Measurements from ENCODE around the gene KCNQ1. TPM values are rescaled to one million over a fixed set of nuclear protein-coding genes. Genes with fewer than 3 reads are reported as not detected.
"Not testable (repeated sequence)": the region's sequence is repeated elsewhere in the genome, so short reads cannot be mapped to it uniquely, and the experiment has no call there.

Gene KCNQ1
- total RNA-seq, 2 experiments from 2014 or later: 20.4 to 24.3 TPM

DNA sequence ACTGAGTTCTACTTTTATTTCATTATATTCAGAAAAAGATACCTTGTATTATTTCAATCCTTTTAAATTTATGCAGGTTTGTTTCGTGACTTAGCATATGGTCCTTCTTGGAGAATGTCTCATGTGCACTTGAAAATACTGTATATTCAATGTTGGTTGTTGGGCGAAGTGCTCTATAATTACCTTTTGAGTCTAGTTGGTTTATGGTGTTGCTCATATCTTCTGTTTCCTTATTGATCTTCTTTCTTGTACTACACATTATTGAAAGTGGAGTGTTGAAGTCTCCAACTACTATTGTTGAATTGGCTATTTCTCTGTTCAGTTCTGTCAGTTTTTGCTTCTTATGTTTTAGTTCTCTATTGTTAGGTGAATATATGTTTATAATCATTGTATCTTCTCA is 164.5 kb downstream of the KCNQ1 start:
- no peaks in the 10 kb centered on the region for H3K4me1 Mint-ChIP-seq
- H3K9me3 Mint-ChIP-seq: peaks cover 10% of the 10 kb centered on the region
- ChIA-PET CTCF (no interaction called here), POLR2A (no interaction called here)
- peaks cover 3% of the 10 kb centered on the region for H3K36me3 Mint-ChIP-seq (ENCODE audit: low read depth)
- H3K4me3 Mint-ChIP-seq: no peak overlapping the region
- H3K27ac Mint-ChIP-seq: no peak overlapping the region
- H3K27me3 Mint-ChIP-seq: no peaks in the 10 kb centered on the region
- no peak for DNase-seq

DNA sequence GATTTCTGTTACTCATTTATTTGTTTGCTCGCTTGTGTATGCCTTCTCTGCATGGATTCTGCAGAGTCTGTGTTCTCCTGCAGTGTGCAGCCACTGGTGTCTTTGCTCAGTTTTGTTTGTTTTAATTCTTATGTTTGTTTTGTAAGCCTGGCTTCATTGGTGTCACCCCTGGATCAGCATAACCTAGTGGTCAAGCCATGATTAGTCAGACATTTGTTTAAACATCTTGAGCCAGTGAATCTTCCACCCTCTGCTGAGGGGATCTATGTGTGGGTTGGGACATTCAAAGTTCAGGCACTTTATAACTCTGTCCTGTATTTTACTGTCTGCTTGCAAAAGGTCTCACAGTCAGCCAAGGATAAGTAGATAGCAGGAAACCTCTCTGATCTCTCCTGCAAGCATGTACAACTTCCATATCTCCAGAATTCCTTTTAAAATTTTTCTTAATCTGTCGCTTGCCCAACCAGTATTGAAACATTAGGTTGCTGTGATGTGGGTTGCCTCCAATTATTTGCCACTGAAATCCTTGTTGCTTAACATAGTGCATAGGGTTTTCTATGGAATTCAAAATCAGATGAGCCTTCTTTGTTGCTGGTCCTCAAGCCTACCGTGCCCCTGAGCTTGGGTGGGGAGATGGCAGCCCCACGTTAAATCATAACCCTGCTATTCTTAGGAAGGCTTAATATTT is 168.2 kb downstream of the KCNQ1 start:
- ChIA-PET CTCF (no interaction called here), POLR2A (no interaction called here)
- H3K9me3 Mint-ChIP-seq: peaks cover 8% of the 10 kb centered on the region

DNA sequence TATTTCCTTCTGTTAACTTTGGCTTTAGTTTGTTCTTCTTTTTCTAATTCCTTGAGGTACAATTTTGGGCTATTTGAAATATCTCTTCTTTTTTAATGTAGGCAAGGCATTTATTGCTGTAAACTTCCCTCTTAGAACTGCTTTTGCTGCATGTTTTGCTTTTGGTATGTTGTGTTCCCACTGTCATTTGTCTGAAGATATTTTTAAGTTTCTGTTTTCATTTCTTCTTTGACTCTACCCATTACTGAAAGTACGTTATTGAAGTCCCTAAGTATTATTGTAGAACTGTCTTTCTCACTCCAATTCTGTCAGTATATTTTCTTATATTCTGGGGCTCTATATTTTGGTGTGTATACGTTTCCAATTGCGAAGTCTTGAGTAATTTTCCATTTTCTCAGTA is 177.1 kb downstream of the KCNQ1 start:
- Mint-ChIP-seq H3K36me3 (ENCODE audit: low read depth) (peaks cover 43% of the 10 kb centered on the region), H3K27ac (peak overlapping the region; percentile 92), H3K27me3 (no peaks in the 10 kb centered on the region), H3K4me1 (peaks cover 18% of the 10 kb centered on the region), H3K9me3 (peaks cover 15% of the 10 kb centered on the region), H3K4me3 (peak overlapping the region; percentile 30)
- ChIA-PET POLR2A (no interaction called here), CTCF (no interaction called here)
- DNase-seq: no peak

More for the DNA sequence above, 168.2 kb downstream of the KCNQ1 start:
- no peak for DNase-seq
- Mint-ChIP-seq H3K27me3 (no peaks in the 10 kb centered on the region), H3K36me3 (ENCODE audit: low read depth) (peaks cover 9% of the 10 kb centered on the region), H3K27ac (no peak overlapping the region), H3K4me1 (no peaks in the 10 kb centered on the region), H3K4me3 (no peak overlapping the region)

DNA sequence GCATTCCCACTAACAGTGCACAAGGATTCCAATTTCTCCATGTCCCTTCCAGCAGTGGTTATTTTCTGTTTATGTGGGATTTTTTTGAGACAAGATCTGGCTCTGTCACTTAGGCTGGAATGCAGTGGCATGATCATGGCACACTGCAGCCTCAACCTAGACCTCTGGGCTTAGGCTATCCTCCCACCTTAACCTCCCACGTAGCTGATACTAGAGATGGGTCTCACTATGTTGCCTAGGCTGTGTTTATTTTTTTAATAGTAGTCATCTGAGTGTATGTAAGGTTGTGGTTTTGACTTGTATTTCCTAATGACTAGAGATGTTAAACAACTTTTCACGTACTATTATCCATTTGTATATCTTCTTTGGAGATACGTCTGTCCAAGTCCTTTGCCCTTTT is 180.4 kb downstream of the KCNQ1 start:
- H3K36me3 Mint-ChIP-seq (ENCODE audit: low read depth): peaks cover 49% of the 10 kb centered on the region
- H3K27me3 Mint-ChIP-seq: no peaks in the 10 kb centered on the region
- ChIA-PET POLR2A (no interaction called here), CTCF (no interaction called here)
- H3K4me1 Mint-ChIP-seq: peaks cover 18% of the 10 kb centered on the region
- no peak overlapping the region for H3K4me3 Mint-ChIP-seq
- no peak overlapping the region for H3K27ac Mint-ChIP-seq
- peaks cover 20% of the 10 kb centered on the region for H3K9me3 Mint-ChIP-seq
- DNase-seq: no peak

DNA sequence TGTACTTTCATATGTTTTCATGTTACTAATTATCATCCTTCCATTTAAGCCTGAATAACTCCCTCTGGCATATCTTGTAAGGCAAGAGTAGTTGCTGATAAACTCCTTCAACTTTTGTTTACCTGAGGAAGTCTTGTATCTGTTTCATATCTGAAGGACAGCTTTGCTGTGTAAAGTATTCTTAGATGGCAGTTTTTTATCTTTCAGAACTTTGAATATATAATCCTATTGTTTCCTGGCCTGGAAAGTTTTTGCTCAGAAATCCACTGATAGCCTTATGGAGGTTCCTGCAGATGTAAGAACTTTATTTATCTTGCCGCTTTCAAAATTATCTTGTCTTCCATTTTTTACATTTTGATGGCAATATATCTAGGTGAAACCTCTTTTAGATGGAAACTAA is 185.9 kb downstream of the KCNQ1 start:
- no peak overlapping the region for H3K4me3 Mint-ChIP-seq
- DNase-seq: no peak
- H3K27me3 Mint-ChIP-seq: no peaks in the 10 kb centered on the region
- H3K9me3 Mint-ChIP-seq: peaks cover 35% of the 10 kb centered on the region
- H3K4me1 Mint-ChIP-seq: no peaks in the 10 kb centered on the region
- ChIA-PET POLR2A (no interaction called here), CTCF (no interaction called here)
- H3K36me3 Mint-ChIP-seq (ENCODE audit: low read depth): peaks cover 41% of the 10 kb centered on the region
- H3K27ac Mint-ChIP-seq: no peak overlapping the region

DNA sequence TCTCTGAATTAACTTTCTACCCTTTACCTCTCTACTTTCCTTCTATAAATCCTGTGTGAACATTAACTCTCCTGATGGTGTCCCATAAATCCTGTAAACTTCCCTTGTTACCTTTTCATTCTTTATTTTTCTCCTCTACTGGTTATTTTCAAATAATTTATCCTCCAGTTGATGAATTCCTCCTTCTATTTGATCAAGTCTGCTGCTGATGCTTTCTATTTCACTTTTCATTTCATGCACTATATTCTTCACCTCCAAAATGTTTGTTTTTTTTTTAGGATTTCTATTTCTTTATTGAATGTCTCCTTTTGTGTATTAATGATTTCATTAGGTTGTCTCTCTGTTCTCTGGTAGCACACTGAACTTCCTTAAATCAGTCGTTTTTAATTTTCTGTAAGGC is 186.4 kb downstream of the KCNQ1 start:
- Mint-ChIP-seq H3K27ac (no peak overlapping the region), H3K4me3 (no peak overlapping the region), H3K27me3 (no peaks in the 10 kb centered on the region), H3K4me1 (no peaks in the 10 kb centered on the region), H3K36me3 (ENCODE audit: low read depth) (peaks cover 39% of the 10 kb centered on the region), H3K9me3 (peaks cover 39% of the 10 kb centered on the region)
- ChIA-PET CTCF (no interaction called here), POLR2A (no interaction called here)
- DNase-seq: no peak

DNA sequence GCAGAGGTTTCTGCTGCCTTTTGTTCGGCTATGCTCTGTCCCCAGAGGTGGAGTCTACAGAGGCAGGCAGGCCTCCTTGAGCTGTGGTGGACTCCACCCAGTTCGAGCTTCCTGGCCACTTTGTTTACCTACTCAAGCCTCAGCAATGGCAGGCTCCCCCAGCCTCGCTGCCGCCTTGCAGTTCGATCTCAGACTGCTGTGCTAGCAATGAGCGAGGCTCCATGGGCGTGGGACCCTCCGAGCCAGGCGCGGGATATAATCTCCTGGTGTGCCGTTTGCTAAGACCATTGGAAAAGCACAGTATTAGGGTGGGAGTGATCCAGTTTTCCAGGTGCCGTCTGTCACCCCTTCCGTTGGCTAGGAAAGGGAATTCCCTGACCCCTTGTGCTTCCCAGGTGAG is 195.0 kb downstream of the KCNQ1 start:
- H3K4me3 Mint-ChIP-seq, H3K27me3 Mint-ChIP-seq, H3K4me1 Mint-ChIP-seq, H3K27ac Mint-ChIP-seq, POLR2A ChIA-PET, DNase-seq, CTCF ChIA-PET: not testable (repeated sequence)
- Mint-ChIP-seq H3K36me3 (ENCODE audit: low read depth) (peaks cover 22% of the 10 kb centered on the region), H3K9me3 (peaks cover 55% of the 10 kb centered on the region)

DNA sequence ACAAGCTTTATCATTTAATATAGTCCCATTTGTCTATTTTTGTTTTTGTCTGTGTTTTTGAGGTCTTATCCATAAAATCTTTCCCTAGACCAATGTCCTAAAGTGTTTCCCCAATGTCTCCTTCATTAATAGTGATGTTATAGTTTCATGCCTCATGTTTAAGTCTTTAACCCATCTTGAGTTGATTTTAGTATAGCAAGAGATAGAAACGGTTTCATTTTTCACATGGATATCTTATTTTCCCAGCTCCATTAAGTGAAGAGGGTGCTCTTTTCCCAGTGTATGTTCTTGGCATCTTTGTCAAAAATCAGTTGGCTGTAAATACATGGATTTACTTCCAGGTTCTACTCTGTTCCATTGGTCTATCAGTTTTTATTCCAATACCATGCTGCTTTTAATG is 196.8 kb downstream of the KCNQ1 start:
- no peak overlapping the region for H3K4me3 Mint-ChIP-seq
- H3K36me3 Mint-ChIP-seq (ENCODE audit: low read depth): peaks cover 23% of the 10 kb centered on the region
- H3K9me3 Mint-ChIP-seq: peaks cover 58% of the 10 kb centered on the region
- H3K27me3 Mint-ChIP-seq: no peaks in the 10 kb centered on the region
- H3K4me1 Mint-ChIP-seq: no peaks in the 10 kb centered on the region
- ChIA-PET POLR2A (no interaction called here), CTCF (no interaction called here)
- no peak overlapping the region for H3K27ac Mint-ChIP-seq
- DNase-seq: no peak

DNA sequence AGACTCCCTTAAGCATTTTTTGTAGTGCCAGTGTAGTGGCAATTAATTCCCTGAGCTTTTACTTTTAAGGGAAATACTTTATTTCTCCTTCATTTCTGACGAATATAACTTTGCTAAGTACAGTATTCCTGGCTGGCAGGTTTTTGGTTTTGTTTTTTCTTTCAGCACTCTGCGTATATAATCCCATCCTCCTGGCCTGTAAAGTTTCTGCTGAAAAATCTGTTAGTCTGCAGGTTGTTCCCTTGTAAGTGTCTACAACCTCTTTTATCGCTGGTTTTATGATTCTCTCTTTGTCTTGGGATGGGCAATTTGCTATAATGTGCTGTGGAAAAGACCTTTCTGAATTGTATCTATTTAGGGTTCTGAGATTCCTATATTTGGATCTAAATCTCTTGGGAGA is 198.9 kb downstream of the KCNQ1 start:
- Mint-ChIP-seq H3K4me1 (no peaks in the 10 kb centered on the region), H3K4me3 (no peak overlapping the region), H3K9me3 (peaks cover 52% of the 10 kb centered on the region), H3K27me3 (no peaks in the 10 kb centered on the region), H3K36me3 (ENCODE audit: low read depth) (peaks cover 18% of the 10 kb centered on the region), H3K27ac (no peak overlapping the region)
- ChIA-PET POLR2A (no interaction called here), CTCF (interaction anchor here (1.2 kb wide), 1 partner anchor 15 kb away, joined by 3 read pairs; no protein-coding TSS in a partner anchor)
- DNase-seq: no peak

DNA sequence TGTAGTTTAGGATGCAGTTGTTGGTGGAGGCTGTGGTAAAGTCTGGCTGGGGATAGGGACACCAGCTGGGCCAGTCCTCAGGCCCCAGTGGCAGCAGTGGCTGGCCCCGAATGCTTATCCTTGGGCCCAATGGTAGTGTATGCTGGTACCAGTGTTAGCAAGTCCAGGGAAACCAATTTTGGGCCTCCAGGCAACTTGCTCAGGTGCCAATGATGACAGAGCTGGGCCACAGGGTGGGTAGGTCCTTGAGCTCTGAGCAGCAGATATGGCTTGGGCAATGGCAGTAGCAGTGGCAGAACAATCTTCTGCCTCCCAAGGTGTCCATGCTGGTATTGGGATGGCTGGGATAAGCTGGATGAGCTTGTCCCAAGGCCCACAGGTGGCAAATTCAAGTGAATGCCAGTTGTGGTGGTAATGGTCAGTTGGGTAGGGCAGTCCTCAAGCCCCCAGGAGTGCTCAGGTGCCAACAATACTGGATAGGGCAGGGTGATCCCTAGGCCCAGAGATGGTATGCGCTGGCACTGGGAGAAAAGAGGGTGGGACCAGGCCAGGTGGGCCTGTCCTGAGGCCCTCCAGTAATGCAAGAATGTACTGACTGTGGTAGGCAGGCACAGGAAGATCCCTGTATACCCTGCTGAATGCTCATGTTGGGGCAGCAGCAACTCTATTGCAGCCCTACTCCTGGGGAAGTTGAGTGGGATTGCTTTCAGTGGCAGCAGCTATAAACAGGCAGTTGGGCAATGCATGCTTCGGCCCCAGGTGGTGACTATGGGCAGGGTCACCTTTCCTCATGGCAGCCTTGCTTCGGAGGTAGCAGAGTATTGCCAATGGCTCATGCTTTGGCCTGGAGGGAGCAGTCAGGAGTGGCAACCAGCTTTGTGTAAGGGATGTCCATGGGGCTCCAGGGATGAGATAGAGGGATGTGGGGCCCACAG is 200.3 kb downstream of the KCNQ1 start:
- H3K4me1 Mint-ChIP-seq: no peaks in the 10 kb centered on the region
- CTCF ChIA-PET: no interaction called here
- H3K4me3 Mint-ChIP-seq: no peak overlapping the region
- peaks cover 25% of the 10 kb centered on the region for H3K36me3 Mint-ChIP-seq (ENCODE audit: low read depth)
- no peak overlapping the region for H3K27ac Mint-ChIP-seq
- H3K9me3 Mint-ChIP-seq: peaks cover 59% of the 10 kb centered on the region
- POLR2A ChIA-PET: no interaction called here
- DNase-seq: no peak
- no peaks in the 10 kb centered on the region for H3K27me3 Mint-ChIP-seq

DNA sequence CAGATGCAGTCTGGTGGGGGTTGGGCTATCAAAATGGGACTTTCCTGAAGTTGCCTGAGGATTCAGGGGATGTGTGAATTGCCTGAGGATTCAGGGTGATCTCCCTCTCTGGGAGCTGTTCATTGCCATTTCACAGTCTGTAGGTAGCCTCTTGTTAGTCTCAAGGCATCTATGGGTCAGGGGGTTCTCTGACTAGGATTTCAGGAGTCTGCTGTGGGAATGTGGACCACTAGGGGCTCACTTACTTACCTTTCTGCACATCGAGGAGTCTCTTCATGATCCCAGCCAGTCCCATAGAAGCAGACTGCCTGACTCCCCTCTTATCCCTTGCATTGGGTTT is 200.9 kb downstream of the KCNQ1 start:
- Mint-ChIP-seq H3K4me1 (no peaks in the 10 kb centered on the region), H3K9me3 (peaks cover 59% of the 10 kb centered on the region), H3K27me3 (no peaks in the 10 kb centered on the region), H3K4me3 (no peak overlapping the region), H3K36me3 (ENCODE audit: low read depth) (peaks cover 24% of the 10 kb centered on the region), H3K27ac (no peak overlapping the region)
- ChIA-PET CTCF (no interaction called here), POLR2A (no interaction called here)
- DNase-seq: no peak

DNA sequence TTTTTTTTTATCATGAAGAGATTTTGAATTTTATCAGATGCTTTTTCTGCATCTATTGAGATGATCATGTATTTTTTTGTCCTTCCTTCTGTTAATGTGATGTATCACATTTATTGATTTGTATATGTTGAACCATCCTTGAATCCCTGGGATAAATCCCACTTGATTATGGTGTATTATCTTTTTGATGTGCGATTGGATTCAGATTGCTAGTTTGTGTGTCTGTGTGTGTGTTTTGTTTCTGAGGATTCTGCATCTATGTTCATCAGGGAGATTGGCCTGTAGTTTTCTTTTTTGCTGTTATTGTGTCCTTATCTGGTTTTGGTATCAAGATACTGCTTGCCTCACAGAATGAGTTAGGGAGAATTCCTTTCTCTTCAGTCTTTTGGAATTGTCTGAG is 202.4 kb downstream of the KCNQ1 start:
- H3K27me3 Mint-ChIP-seq: no peaks in the 10 kb centered on the region
- no peak overlapping the region for H3K4me3 Mint-ChIP-seq
- peaks cover 58% of the 10 kb centered on the region for H3K9me3 Mint-ChIP-seq
- no peak for DNase-seq
- peaks cover 22% of the 10 kb centered on the region for H3K36me3 Mint-ChIP-seq (ENCODE audit: low read depth)
- POLR2A ChIA-PET: no interaction called here
- CTCF ChIA-PET: interaction anchor here (0.7 kb wide), 1 partner anchor 15 kb away, joined by 4 read pairs; no protein-coding TSS in a partner anchor
- H3K4me1 Mint-ChIP-seq: no peaks in the 10 kb centered on the region
- H3K27ac Mint-ChIP-seq: no peak overlapping the region

DNA sequence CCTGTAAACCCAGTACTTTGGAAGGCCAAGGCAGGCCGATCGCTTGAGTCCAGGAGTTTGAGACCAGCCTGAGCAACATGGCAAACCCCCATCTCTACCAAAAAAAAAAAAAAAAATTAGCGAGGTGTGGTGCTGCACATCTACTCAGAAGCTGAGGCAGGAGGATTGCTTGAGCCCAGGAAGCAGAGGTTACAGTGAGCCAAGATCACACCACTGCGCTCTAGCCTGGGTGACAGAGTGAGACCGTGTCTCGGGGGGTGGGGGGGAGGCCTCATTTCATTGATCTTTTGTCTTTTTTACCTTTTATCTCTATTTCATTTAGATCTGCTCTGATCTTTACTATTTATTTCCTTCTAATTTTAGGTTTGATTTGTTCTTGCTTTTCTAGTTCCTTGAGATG is 203.1 kb downstream of the KCNQ1 start:
- Mint-ChIP-seq H3K27me3 (no peaks in the 10 kb centered on the region), H3K27ac (no peak overlapping the region), H3K9me3 (peaks cover 57% of the 10 kb centered on the region), H3K4me1 (no peaks in the 10 kb centered on the region), H3K4me3 (no peak overlapping the region), H3K36me3 (ENCODE audit: low read depth) (peaks cover 22% of the 10 kb centered on the region)
- CTCF ChIA-PET: interaction anchor here (0.6 to 0.7 kb wide), 2 partner anchors 14 to 21 kb away, joined by 4 to 5 read pairs; no protein-coding TSS in a partner anchor
- POLR2A ChIA-PET: no interaction called here
- no peak for DNase-seq

Measured in activated CD4-positive, alpha-beta T cell treated with anti-CD3 and anti-CD28 coated beads, Interleukin-2, amount 10 ng/mL, durations not matched to agents 7 days and 5 days (primary cell).